SKM-1 (cell line): ENCODE results near the gene DIPK1B.
A peak's percentile ranks its signal among the peaks of the same experiment; 100 is the strongest.
"Not testable (repeated sequence)": the region's sequence is repeated elsewhere in the genome, so short reads cannot be mapped to it uniquely, and the experiment has no call there.

Experiments
- DNase-seq: peaks from one replicate; lab custom pipeline; 2025; ENCODE audit not compliant: unreplicated experiment; lab: John Stamatoyannopoulos, UW

Gene DIPK1B

GRCh38 chr9:136762915-136763648 lies 50.7 kb downstream of the DIPK1B start:
- DNase-seq: no peak

- no peak for DNase-seq
Observed at GRCh38 chr9:136763649-136764035, 51.3 kb downstream of the DIPK1B start.

- DNase-seq: no peak
Observed at GRCh38 chr9:136764301-136764891, 52.0 kb downstream of the DIPK1B start, which contains the start of gene LCN15. LCN15 (minus strand) TSS chr9:136764518; CDS start chr9:136764488, 30 bp downstream.

GRCh38 chr9:136765041-136765440 lies 52.7 kb downstream of the DIPK1B start:
- DNase-seq: no peak

GRCh38 chr9:136765745-136766409 lies 53.5 kb downstream of the DIPK1B start:
- not testable (repeated sequence) for DNase-seq

GRCh38 chr9:136766410-136767120 lies 54.2 kb downstream of the DIPK1B start:
- not testable (repeated sequence) for DNase-seq

- DNase-seq: peak; percentile 14
Observed at GRCh38 chr9:136769710-136770191, 57.4 kb downstream of the DIPK1B start.

GRCh38 chr9:136771907-136772415 lies 59.6 kb downstream of the DIPK1B start:
- DNase-seq: no peak

GRCh38 chr9:136773386-136774044 lies 61.1 kb downstream of the DIPK1B start:
- DNase-seq: peak; percentile 12
